Stomach (tissue), 9 donors: Measurements from ENCODE around the gene VMP1. TPM values are rescaled to one million over a fixed set of nuclear protein-coding genes. Genes with fewer than 3 reads are reported as not detected.
"Not testable (repeated sequence)": the region's sequence is repeated elsewhere in the genome, so short reads cannot be mapped to it uniquely, and the experiment has no call there.

Experiments used
- DNase-seq, 2 donors: peaks; one replicate each; pipeline versions ENCODE4 v3.0.0 to v3.0.0-alpha.2; 2013 to 2019
- H3K27ac ChIP-seq, 5 donors: fragments of 200-600 bp in 4 of 5; sonication (generic) in 4 of 5; one replicate each; pipeline ENCODE4 v1.5.1; 2013 to 2019; ENCODE audit warnings: mild to moderate bottlenecking in 1 of 5, moderate library complexity in 1 of 5
- H3K27me3 ChIP-seq, 3 donors: fragments of 200-600 bp; sonication (generic); one replicate each; pipeline ENCODE4 v1.5.1; 2017 to 2019; ENCODE audit warnings: mixed run types in 1 of 3
- H3K36me3 ChIP-seq, 4 donors: fragments of 200-600 bp; sonication (generic); 1 replicate in 3 of 4; 2 replicates in 1 of 4; pipeline ENCODE4 v1.5.1; 2016 to 2019
- H3K4me1 ChIP-seq, 4 donors: fragments of 200-600 bp; sonication (generic); one replicate each; pipeline ENCODE4 v1.5.1; 2016 to 2019
- H3K4me3 ChIP-seq, 4 donors: fragments of 200-600 bp; sonication (generic) in 3 of 4; one replicate each; pipeline ENCODE4 v1.5.1; 2016 to 2019; ENCODE audit warnings: mild to moderate bottlenecking in 1 of 4
- H3K9me3 ChIP-seq, 4 donors: fragments of 200-600 bp; sonication (generic); one replicate each; pipeline ENCODE4 v1.5.1; 2016 to 2019
- CTCF ChIP-seq, 7 experiments: fragments of 450-650 bp in 4 of 7; fragments of 200-600 bp in 3 of 7; sonication (generic) in 3 of 7; IDR thresholded peaks; one replicate each; pipeline ENCODE4 v1.5.1; 2016 to 2019; ENCODE audit warnings: antibody characterized with exemption in 7 of 7, control low read depth in 2 of 7, mild to moderate bottlenecking in 1 of 7
- EP300 ChIP-seq: sonication (generic); formaldehyde crosslinking; IDR thresholded peaks from one replicate; pipeline ENCODE4 v1.6.1; 2017; ENCODE audit warnings: antibody characterized with exemption
- POLR2A ChIP-seq, 4 donors: fragments of 450-650 bp; IDR thresholded peaks; one replicate each; pipeline ENCODE4 v1.6.1; 2016; ENCODE audit warnings: antibody characterized with exemption in 4 of 4, control low read depth in 2 of 4, mild to moderate bottlenecking in 1 of 4, moderate library complexity in 1 of 4
- POLR2AphosphoS5 ChIP-seq, 3 donors: sonication (generic); formaldehyde crosslinking; IDR thresholded peaks; one replicate each; pipeline ENCODE4 v1.6.1; 2016; ENCODE audit warnings: antibody characterized with exemption in 3 of 3
- WGBS, 5 donors: extraction: QIAGEN DNeasy Blood & Tissue Kit in 3 of 5; methylation state at CpG; one replicate each; pipeline versions ENCODE4 v1.1.5 to v1.1.7; 2013 to 2018; 5-methylcytosine and 5-hydroxymethylcytosine counted together
- intact Hi-C: fragments of 100-400 bp; cut with DNase I; formaldehyde crosslinking; loops from one replicate; pipeline ENCODE4 v1.15.1; 2023; ENCODE audit warnings: low total_unique reads
- polyA plus RNA-seq, 3 donors: library from polyadenylated mRNA; stranded (reverse); fragments of 200-250 nt; gene quantifications; one replicate each; pipeline ENCODE4 v1.2.3, GENCODE V29; 2013
- total RNA-seq, 5 donors: library from RNA; depleted of rRNA; stranded (reverse); fragments of >200 nt; gene quantifications; one replicate each; pipeline versions ENCODE4 v1.1.0 to v1.2.3, GENCODE V29; 2014 to 2016
- donor health status: healthy with polysubstance abuse.
- donor health status: Bipolar disorder and iron deficiency.
- donor health status: healthy.

The VMP1 gene
- total and polyA plus RNA-seq, 8 donors, result 24.4 to 562 (median 155) TPM

DNA sequence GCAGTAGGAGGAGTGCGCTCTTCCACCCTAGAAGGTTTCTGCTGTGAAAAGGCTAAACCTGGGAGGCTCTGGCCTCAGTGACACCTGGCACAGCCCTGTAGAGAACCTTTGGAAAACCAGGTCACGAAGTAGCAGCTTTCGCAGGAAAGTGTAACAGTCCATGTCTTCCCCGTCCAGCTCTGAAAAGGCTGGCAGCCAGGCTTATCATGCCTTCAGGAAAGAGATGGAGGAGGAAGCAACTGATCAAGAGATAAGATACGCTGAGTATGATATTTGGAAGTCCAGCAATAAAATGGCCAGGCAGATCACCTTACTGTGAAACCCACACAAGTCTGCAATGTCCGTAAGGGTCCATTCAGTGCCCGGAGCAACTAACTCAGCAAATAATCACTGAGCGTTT is 163.0 kb downstream of the VMP1 start:
- Histone ChIP-seq H3K36me3 (peaks cover 4 to 53% (median 29%) of the 10 kb centered on the region in 4 donors), H3K4me3 (no peak overlapping the region), H3K9me3 (no peaks in the 10 kb centered on the region), H3K27ac (peak overlapping the region; percentile 47 to 79 (median 78)), H3K27me3 (no peaks in the 10 kb centered on the region), H3K4me1 (peaks cover 8 to 59% (median 28%) of the 10 kb centered on the region in 4 donors)
- intact Hi-C loops, result no loop called here
- DNase-seq, result no peak
- 38 to 71% (median 57%) methylated on average over 8 of the region's 8 CpGs for WGBS, 5 donors
- TF ChIP-seq CTCF (IDR thresholded peaks at IDR 0.05) (no peak), POLR2A (IDR thresholded peaks at IDR 0.05) (no peak), EP300 (no peak), POLR2AphosphoS5 (IDR thresholded peaks at IDR 0.05) (no peak)

GRCh38 chr17:59872351-59872750 is 164.9 kb downstream of the VMP1 start:
- H3K4me1 ChIP-seq, result peaks cover 8 to 55% (median 26%) of the 10 kb centered on the region in 4 donors
- H3K36me3 ChIP-seq, result peaks cover 15 to 59% (median 46%) of the 10 kb centered on the region in 4 donors
- no peaks in the 10 kb centered on the region for H3K9me3 ChIP-seq
- peak overlapping the region; percentile 48 to 79 (median 66) for H3K27ac ChIP-seq
- TF ChIP-seq POLR2A (IDR thresholded peaks at IDR 0.05) (no peak), EP300 (no peak), CTCF (IDR thresholded peaks at IDR 0.05) (no peak), POLR2AphosphoS5 (IDR thresholded peaks at IDR 0.05) (no peak)
- H3K4me3 ChIP-seq, result no peak overlapping the region
- H3K27me3 ChIP-seq, result no peaks in the 10 kb centered on the region
- DNase-seq, result peak in 1 of 2 donors; percentile 47
- intact Hi-C loops, result no loop called here

- H3K27me3 ChIP-seq, intact Hi-C loops, H3K4me3 ChIP-seq, H3K9me3 ChIP-seq, DNase-seq: not testable (repeated sequence)
- 95 to 99% (median 96%) methylated on average over 8 of the region's 8 CpGs for WGBS, 5 donors
- Histone ChIP-seq H3K36me3 (peaks cover 22 to 66% (median 57%) of the 10 kb centered on the region in 4 donors), H3K4me1 (peaks cover 8 to 51% (median 25%) of the 10 kb centered on the region in 4 donors), H3K27ac (peak overlapping the region in 2 of 5 donors; percentile 52 to 64)
Observed at GRCh38 chr17:59873414-59873813, 166.0 kb downstream of the VMP1 start.

- Histone ChIP-seq H3K9me3 (no peaks in the 10 kb centered on the region), H3K27ac (peak overlapping the region in 1 of 5 donors; percentile 51), H3K4me3 (no peak overlapping the region), H3K27me3 (no peaks in the 10 kb centered on the region), H3K4me1 (peaks cover 8 to 45% (median 20%) of the 10 kb centered on the region in 4 donors), H3K36me3 (peaks cover 24 to 75% (median 65%) of the 10 kb centered on the region in 4 donors)
- no peak for DNase-seq
- WGBS, 5 donors, result 71 to 83% (median 76%) methylated on average over 2 of the region's 2 CpGs
- intact Hi-C loops, result no loop called here
- TF ChIP-seq EP300 (no peak), POLR2AphosphoS5 (IDR thresholded peaks at IDR 0.05) (no peak), POLR2A (IDR thresholded peaks at IDR 0.05) (no peak), CTCF (IDR thresholded peaks at IDR 0.05) (no peak)
Observed at GRCh38 chr17:59874376-59874775, 166.9 kb downstream of the VMP1 start.

DNA sequence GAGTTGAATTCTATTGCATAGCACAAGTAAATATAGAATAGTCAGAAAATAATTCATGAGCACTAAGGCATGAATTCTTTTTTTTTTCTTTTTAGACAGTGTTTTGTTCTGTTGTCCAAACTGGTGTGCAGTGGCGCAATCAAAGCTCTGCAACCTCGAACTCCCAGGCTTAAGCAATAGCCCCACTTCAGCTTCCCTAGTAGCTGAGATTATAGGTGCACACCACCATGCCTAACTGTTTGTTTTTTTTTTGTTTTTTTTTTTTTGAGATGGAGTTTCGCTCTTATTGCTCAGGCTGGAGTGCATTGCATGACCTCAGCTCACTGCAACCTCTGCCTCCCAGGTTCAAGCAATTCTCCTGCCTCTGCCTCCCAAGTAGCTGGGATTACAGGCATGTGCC is 168.7 kb downstream of the VMP1 start:
- no peak overlapping the region for H3K27ac ChIP-seq
- peak in 1 of 2 donors; percentile 19 for DNase-seq
- H3K36me3 ChIP-seq, result peaks cover 30 to 93% (median 82%) of the 10 kb centered on the region in 4 donors
- TF ChIP-seq POLR2AphosphoS5 (IDR thresholded peaks at IDR 0.05), result no peak
- TF ChIP-seq CTCF (IDR thresholded peaks at IDR 0.05), result no peak
- no peak for TF ChIP-seq POLR2A (IDR thresholded peaks at IDR 0.05)
- no peak for TF ChIP-seq EP300
- H3K9me3 ChIP-seq, result no peaks in the 10 kb centered on the region
- H3K27me3 ChIP-seq, result no peaks in the 10 kb centered on the region
- 78 to 90% (median 87%) methylated on average over 3 of the region's 3 CpGs for WGBS, 5 donors
- intact Hi-C loops, result no loop called here
- no peak overlapping the region for H3K4me3 ChIP-seq
- H3K4me1 ChIP-seq, result peaks cover 0 to 28% (median 11%) of the 10 kb centered on the region in 4 donors
